K562 (cell line): ENCODE data around the gene CHAD. TPM values are rescaled to one million over a fixed set of nuclear protein-coding genes. Genes with fewer than 3 reads are reported as not detected.

Source experiments
- ATF1 ChIP-seq, 2 experiments: fragments of 450-650 bp in 1 of 2; IDR thresholded peaks; 2 replicates each; pipeline ENCODE4 v1.6.1; 2016; ENCODE audit warnings: missing compliant biosample characterization in 1 of 2, missing genetic modification characterization in 1 of 2
- ATF3 ChIP-seq, 2 experiments: fragments of 450-650 bp in 1 of 2; sonication (generic) in 1 of 2; formaldehyde crosslinking in 1 of 2; IDR thresholded peaks in 1 of 2; conservative IDR thresholded peaks in 1 of 2; 2 replicates each; pipeline versions ENCODE4 v1.6.1 to v1.8.1; 2016 to 2023; ENCODE audit warnings: mild to moderate bottlenecking in 2 of 2, moderate library complexity in 2 of 2, inconsistent platforms in 1 of 2, missing genetic modification reagents in 1 of 2
- BCOR ChIP-seq: fragments of 450-650 bp; IDR thresholded peaks from 2 replicates; pipeline ENCODE4 v1.6.1; 2016
- BRD9 ChIP-seq: fragments of 450-650 bp; IDR thresholded peaks from 2 replicates; pipeline ENCODE4 v1.6.1; 2018; ENCODE audit warnings: low read depth; ENCODE audit not compliant: partially characterized antibody
- BRF1 ChIP-seq: IDR thresholded peaks from 3 replicates; pipeline ENCODE4 v1.6.1; 2011; ENCODE audit warnings: borderline replicate concordance, mild to moderate bottlenecking; ENCODE audit not compliant: insufficient read length; ENCODE audit errors: extremely low read depth
- COPS2 ChIP-seq: fragments of 450-650 bp; conservative IDR thresholded peaks from 2 replicates; pipeline ENCODE4 v1.6.1; 2016; ENCODE audit warnings: mild to moderate bottlenecking, moderate library complexity
- CXXC5 ChIP-seq: fragments of 250-450 bp; sonication (Bioruptor Pico); IDR thresholded peaks from 2 replicates; pipeline ENCODE4 v1.8.0; 2022; ENCODE audit warnings: inconsistent platforms, mild to moderate bottlenecking, moderate library complexity
- DDX20 ChIP-seq: fragments of 450-650 bp; IDR thresholded peaks from 2 replicates; pipeline ENCODE4 v1.6.1; 2016; ENCODE audit warnings: missing genetic modification characterization, low read depth, mild to moderate bottlenecking, missing compliant biosample characterization, moderate library complexity
- EGR1 ChIP-seq: fragments of 450-650 bp; conservative IDR thresholded peaks from 2 replicates; pipeline ENCODE4 v1.6.1; 2017; ENCODE audit warnings: mild to moderate bottlenecking
- ERF ChIP-seq: fragments of 450-650 bp; formaldehyde crosslinking; IDR thresholded peaks from 2 replicates; pipeline ENCODE4 v1.4.0; 2020; ENCODE audit warnings: mild to moderate bottlenecking, mixed read lengths
- ESRRA ChIP-seq: fragments of 450-650 bp; IDR thresholded peaks from 2 replicates; pipeline ENCODE4 v1.6.1; 2014; ENCODE audit warnings: low read depth, mild to moderate bottlenecking, moderate library complexity, borderline replicate concordance
- KAT8 ChIP-seq: fragments of 450-650 bp; IDR thresholded peaks from 2 replicates; pipeline ENCODE4 v1.6.1; 2016; ENCODE audit warnings: low read depth, mild to moderate bottlenecking
- MAFK ChIP-seq: IDR thresholded peaks from 2 replicates; pipeline ENCODE4 v1.6.1; 2011; ENCODE audit warnings: low read length, improper control_type of control experiment
- MBD2 ChIP-seq: sonication (generic); IDR thresholded peaks from 2 replicates; pipeline ENCODE4 v1.6.1; 2016; ENCODE audit warnings: low read depth, borderline replicate concordance
- MLX ChIP-seq, 2 experiments: fragments of 450-650 bp in 1 of 2; sonication (generic) in 1 of 2; formaldehyde crosslinking; conservative IDR thresholded peaks; 2 replicates each; pipeline versions ENCODE4 v1.4.0 to v1.8.1; 2020 to 2022; ENCODE audit warnings: mild to moderate bottlenecking in 1 of 2, missing genetic modification reagents in 1 of 2
- PCBP2 ChIP-seq: fragments of 200-400 bp; formaldehyde crosslinking; IDR thresholded peaks from 2 replicates; pipeline ENCODE4 v1.6.1; 2018; ENCODE audit warnings: low read length, low read depth, mild to moderate bottlenecking, moderate library complexity; ENCODE audit not compliant: poor library complexity, severe bottlenecking
- PHF8 ChIP-seq: fragments of 200-600 bp; sonication (generic); IDR thresholded peaks from 2 replicates; pipeline ENCODE4 v1.6.1; 2012; ENCODE audit warnings: mixed run types, mild to moderate bottlenecking, inconsistent platforms, low read length, moderate library complexity, borderline replicate concordance
- PRMT5 ChIP-seq: sonication (generic); formaldehyde crosslinking; IDR thresholded peaks from 2 replicates; pipeline ENCODE4 v1.5.0; 2020; ENCODE audit warnings: missing genetic modification reagents
- RAD51 ChIP-seq: fragments of 450-650 bp; IDR thresholded peaks from 2 replicates; pipeline ENCODE4 v1.7.1; 2016; ENCODE audit warnings: low read depth, mild to moderate bottlenecking, borderline replicate concordance
- RBM15 ChIP-seq: fragments of 200-400 bp; formaldehyde crosslinking; IDR thresholded peaks from 2 replicates; pipeline ENCODE4 v1.6.1; 2018; ENCODE audit warnings: mild to moderate bottlenecking, low read length, moderate library complexity; ENCODE audit not compliant: insufficient read depth
- TFE3 ChIP-seq: fragments of 450-650 bp; formaldehyde crosslinking; IDR thresholded peaks from 2 replicates; pipeline ENCODE4 v1.4.0; 2020; ENCODE audit warnings: mild to moderate bottlenecking, mixed read lengths
- ZFPM2 ChIP-seq: fragments of 250-450 bp; sonication (Bioruptor Pico); IDR thresholded peaks from 2 replicates; pipeline ENCODE4 v1.5.1; 2022; ENCODE audit warnings: mild to moderate bottlenecking
- ZKSCAN1 ChIP-seq: fragments of 150-350 bp; IDR thresholded peaks from 2 replicates; pipeline ENCODE4 v1.6.1; 2016; ENCODE audit warnings: low read depth, low read length
- ZNF12 ChIP-seq: sonication (generic); formaldehyde crosslinking; IDR thresholded peaks from 2 replicates; pipeline ENCODE4 v1.4.0; 2020; ENCODE audit warnings: mild to moderate bottlenecking, missing genetic modification reagents
- polyA plus RNA-seq, 8 experiments: library from polyadenylated mRNA; depleted of rRNA in 4 of 8; stranded (reverse) in 5 of 8; unstranded in 3 of 8; fragments of >200 nt; fragmentation: Nextera tagmentation in 2 of 8; fragmentation: Illumina TruSeq in 1 of 8; extraction: Ambion mirVana in 2 of 8; extraction: Trizol in 1 of 8; gene quantifications; 2 replicates each; pipeline versions ENCODE4 v1.2.1 to v1.2.3, GENCODE V29; 2011 to 2014; ENCODE audit warnings: inconsistent platforms in 1 of 8, missing spikeins in 1 of 8
- total RNA-seq, 7 experiments: library from RNA; depleted of rRNA in 6 of 7; stranded (reverse); fragments of >200 nt in 6 of 7; fragmentation: Illumina TruSeq in 2 of 7; extraction: Trizol in 2 of 7; gene quantifications; 2 replicates each; pipeline versions ENCODE4 v1.2.1 to v1.2.3, GENCODE V29; 2011 to 2021; ENCODE audit warnings: low replicate concordance in 1 of 7

The CHAD gene
- total and polyA plus RNA-seq, 9 of the 15 experiments (the other 6 are each of a cell fraction or from before 2014, with no cell fraction given): not detected

- TF ChIP-seq ATF3 (IDR thresholded peaks at IDR 0.05) (peak; percentile 63), ATF3 (CRISPR knock-in tag; conservative IDR thresholded peaks at IDR 0.05) (no peak), COPS2 (no peak), BRF1 (no peak), TFE3 (no peak), BCOR (no peak), DDX20 (tag) (no peak), KAT8 (no peak), ATF1 (CRISPR knock-in tag; IDR thresholded peaks at IDR 0.05) (no peak), ATF1 (tag; IDR thresholded peaks at IDR 0.05) (0 out of 2 replicates have a peak, but pooled peaks have one; percentile 23), MAFK (no peak), EGR1 (no peak), RBM15 (no peak), ZNF12 (CRISPR knock-in tag) (no peak), CXXC5 (CRISPR knock-in tag) (0 out of 2 replicates have a peak, but pooled peaks have one; percentile 11), ERF (CRISPR knock-in tag) (no peak), MLX (CRISPR knock-in tag; conservative IDR thresholded peaks at IDR 0.05) (no peak), PHF8 (no peak), PCBP2 (no peak), RAD51 (no peak), ZFPM2 (CRISPR knock-in tag) (no peak), PRMT5 (CRISPR knock-in tag) (no peak), BRD9 (no peak), ESRRA (peak; percentile 78; the same call in 1 of the 2 replicates), ZKSCAN1 (peak; percentile 82), MBD2 (no peak)
Observed at GRCh38 chr17:50482516-50482915, 13.8 kb upstream of the CHAD start (continued).
